ENCODE results near the gene CALU.
A peak's percentile ranks its signal among the peaks of the same experiment; 100 is the strongest.

CALU gene

DNA sequence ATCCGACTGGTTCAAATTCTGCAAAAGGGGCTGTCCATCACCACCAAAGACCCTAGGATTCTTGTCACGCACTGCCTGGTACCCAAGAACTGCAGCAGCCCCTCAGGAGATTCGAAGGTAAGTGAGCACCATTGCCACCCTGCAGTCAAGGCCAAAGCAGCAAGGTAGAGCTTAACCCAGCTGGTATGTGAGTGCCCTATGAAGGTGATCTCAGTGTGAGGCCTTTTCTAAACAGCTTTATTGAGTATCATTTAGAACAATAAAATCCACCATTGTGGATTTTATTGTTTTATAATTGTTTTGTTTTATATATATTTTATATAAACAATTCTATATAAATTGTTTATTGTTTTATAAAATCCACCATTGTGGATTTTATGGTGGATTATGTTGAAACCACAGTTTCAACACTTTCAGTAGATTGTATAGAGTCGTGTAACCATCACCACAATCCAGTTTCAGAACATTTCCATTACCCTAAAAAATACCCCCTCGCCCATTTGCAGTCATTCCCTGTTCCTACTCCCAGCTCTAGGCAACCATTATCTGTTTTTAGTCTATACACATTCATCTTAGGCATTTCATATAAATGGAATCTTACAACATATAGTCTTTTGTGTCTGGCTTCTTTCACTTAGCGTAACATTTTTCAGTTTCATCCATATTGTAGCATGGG is 20.1 kb upstream of the CALU start:
- DNase-seq, result no peak
- in situ Hi-C loops (cut with MboI; ENCODE audit: low pct_unique_long_range_greater_than_20kb, low sequenced_read_pairs), result no loop called here

DNA sequence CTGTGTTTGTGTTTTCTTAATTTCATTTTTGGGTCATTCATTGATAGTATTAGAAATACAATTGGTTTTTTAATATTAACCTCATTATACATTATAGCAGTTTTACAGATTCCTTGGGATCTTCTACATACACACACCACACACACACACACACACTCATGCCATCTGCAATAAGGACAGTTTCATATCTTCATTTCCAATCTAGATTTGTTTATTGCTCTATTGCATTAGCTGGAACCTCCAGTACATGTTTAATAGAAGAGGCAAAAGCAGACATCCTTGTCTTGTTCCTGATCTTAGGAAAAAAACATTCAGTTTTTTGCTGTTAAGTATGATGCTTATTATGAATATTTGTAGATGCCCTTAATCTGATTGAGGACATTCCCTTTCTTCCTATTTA is 17.8 kb upstream of the CALU start:
- in situ Hi-C loops (cut with MboI; ENCODE audit: low pct_unique_long_range_greater_than_20kb, low sequenced_read_pairs), result no loop called here

DNA sequence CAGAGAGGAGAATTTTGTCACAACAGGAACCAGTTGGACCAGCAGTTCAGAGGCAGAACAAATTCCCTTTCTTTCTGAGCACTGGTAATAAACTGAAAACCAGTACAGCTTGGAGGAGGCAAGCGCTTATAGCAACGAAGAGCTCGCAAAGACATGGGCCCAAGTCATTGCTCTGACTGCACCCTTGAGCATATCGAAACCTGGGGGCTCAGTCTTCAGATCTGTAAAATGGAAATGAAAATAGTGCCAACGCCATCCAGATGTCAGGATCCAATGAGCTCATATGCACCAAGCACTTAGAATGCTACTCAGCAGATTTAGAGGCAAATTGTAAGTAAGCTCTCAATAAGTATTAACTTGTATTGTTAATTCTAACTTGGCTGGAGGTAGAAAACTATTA is 14.4 kb upstream of the CALU start:
- in situ Hi-C loops (cut with MboI; ENCODE audit: low pct_unique_long_range_greater_than_20kb, low sequenced_read_pairs), result no loop called here

More for the DNA sequence above, 17.8 kb upstream of the CALU start:
- DNase-seq, result no peak

DNA sequence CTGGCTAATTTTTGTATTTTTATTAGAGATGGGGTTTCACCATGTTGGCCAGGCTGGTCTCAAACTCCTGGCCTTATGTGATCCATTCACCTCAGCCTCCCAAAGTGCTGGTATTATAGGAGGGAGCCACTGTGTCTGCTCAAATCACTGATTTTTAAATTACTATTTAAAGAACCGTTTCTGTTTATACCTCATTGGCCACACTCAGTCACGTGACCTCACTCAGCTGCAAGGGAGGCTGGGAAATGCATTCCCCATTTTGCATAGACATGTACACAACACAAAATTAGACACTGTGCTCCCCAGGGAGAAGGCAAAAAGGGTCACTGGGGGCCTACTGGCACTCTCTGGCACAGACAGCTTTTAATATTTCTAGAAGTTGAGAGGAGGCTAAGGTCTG is 13.6 kb upstream of the CALU start:
- in situ Hi-C loops (cut with MboI; ENCODE audit: low pct_unique_long_range_greater_than_20kb, low sequenced_read_pairs), result no loop called here
- DNase-seq, result no peak

More for the DNA sequence above, 14.4 kb upstream of the CALU start:
- no peak for DNase-seq

DNA sequence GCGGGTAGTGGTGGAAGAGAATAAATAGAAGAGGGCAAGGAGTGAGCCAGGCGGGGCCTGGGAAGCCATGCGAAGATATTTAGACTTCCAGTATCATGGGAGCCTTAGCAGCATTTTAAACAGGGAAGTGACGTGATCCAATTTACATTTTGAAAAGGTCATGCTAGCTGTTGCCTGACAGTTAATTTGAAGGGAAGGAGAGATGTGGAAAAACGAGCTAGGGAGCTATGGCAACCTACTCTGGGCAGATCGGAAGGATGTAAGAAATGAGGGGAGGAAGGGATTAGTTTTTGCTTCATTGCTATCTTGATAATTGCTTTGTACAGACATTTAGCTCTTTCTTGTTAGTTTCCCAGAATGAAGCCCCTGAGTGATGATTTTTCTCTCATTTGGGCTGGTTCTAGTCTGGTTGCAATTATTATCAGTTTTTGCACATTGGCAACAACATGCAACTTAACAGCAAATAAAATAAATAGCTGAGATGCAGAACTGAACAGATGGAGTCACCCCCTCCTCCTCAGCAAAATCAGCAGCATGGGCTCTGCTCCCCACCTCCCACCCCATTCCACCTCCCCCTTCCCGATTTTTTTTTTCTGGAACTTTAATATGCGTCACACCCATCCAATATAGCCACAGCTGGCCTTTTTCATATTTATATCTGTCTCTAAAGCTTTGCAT is 13.0 kb upstream of the CALU start:
- in situ Hi-C loops (cut with MboI; ENCODE audit: low pct_unique_long_range_greater_than_20kb, low sequenced_read_pairs), result no loop called here
- no peak for DNase-seq

DNA sequence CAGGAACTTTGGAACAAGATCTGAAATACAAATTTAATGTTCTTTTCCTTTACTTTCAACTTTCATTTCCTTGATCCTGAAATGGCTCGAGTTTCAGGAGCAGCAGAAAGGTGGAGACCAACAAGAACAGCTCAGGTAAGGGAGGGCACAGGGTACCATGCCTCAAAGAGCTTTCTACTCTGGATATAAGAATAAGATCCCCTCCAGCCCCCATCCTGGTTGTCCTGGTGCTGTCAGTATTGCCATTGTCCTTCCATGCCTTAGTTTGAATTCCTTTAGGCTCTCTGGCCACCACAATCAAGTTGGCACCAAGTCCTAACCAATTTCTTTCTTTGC is 12.5 kb upstream of the CALU start:
- no peak for DNase-seq
- in situ Hi-C loops (cut with MboI; ENCODE audit: low pct_unique_long_range_greater_than_20kb, low sequenced_read_pairs), result no loop called here

DNA sequence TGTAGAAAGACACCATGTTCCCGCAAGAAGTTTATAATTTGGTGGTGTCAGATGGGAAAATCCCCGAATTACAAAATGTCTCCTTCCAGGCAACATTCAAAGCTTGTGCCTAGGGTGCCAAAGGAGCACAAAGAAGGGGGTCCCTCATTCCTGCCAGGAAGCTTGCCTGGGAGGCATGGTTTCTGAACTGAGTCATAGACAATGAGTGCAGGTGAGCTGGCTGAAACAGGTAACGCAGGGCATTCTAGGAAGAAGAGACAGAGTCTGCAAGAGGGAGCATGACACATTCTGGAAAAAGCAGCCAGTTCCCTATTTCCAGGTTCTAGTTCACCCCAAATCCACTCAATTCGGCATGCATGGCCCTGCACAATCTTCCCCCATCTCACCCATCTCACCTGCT is 11.9 kb upstream of the CALU start:
- in situ Hi-C loops (cut with MboI; ENCODE audit: low pct_unique_long_range_greater_than_20kb, low sequenced_read_pairs), result no loop called here
- no peak for DNase-seq

DNA sequence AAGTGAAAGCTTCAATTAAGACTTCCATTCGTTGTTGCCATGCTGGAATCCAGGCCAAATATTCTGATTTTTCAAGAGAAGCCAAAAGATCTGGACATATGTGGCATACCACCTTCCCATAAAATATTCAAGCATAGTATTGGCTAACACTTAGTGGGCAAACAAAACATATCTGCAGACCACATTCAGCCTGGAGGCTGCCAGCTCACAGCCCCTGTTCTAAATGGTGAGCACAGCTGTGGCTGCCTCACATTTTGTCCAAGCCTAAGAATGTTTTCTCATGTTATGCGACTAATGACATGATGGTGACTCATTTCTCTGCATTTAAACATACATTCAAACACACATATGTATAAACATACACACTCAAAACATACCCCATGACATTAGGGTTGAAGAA is 10.6 kb upstream of the CALU start:
- DNase-seq, result no peak
- in situ Hi-C loops (cut with MboI; ENCODE audit: low pct_unique_long_range_greater_than_20kb, low sequenced_read_pairs), result no loop called here

DNA sequence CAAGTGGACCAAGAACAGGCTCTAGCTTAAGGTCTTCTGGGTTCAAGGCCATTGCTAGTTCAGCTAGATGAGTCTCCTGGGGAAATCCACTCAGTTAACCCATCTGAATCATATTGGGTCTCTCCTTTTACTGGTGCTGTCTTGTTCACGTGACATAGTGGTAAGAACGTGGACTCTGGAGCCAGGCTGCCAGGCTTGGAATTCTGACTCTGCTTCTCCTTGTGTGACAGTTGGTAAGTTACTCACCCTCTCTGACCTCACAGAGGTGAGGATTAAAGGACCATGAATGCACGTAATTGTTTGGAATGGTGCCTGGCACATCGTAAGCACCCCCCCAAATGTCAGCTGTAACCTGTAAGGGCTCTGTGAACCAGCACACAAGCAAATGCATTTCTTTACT is 9.7 kb upstream of the CALU start:
- DNase-seq, result no peak
- in situ Hi-C loops (cut with MboI; ENCODE audit: low pct_unique_long_range_greater_than_20kb, low sequenced_read_pairs), result no loop called here

DNA sequence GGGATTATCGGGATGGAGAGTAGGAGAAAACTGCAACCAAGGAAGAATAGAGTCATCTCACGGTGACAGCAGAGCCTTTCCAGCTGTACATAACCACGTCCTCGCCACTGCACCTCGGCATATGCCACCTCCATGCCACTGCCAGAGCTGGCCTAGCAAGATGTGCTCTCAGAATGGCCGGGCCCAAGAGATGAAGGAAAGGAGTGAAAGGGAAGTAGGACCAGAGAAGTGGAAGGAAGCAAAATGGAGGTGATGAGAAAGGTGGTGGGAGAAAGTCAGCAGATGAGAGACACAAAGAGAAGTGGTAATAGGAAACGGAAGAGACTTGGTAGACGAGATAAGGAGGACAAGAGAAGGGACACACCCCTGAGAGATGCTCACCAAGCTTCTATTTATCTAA is 8.0 kb upstream of the CALU start:
- DNase-seq, result no peak
- in situ Hi-C loops (cut with MboI; ENCODE audit: low pct_unique_long_range_greater_than_20kb, low sequenced_read_pairs), result no loop called here

DNA sequence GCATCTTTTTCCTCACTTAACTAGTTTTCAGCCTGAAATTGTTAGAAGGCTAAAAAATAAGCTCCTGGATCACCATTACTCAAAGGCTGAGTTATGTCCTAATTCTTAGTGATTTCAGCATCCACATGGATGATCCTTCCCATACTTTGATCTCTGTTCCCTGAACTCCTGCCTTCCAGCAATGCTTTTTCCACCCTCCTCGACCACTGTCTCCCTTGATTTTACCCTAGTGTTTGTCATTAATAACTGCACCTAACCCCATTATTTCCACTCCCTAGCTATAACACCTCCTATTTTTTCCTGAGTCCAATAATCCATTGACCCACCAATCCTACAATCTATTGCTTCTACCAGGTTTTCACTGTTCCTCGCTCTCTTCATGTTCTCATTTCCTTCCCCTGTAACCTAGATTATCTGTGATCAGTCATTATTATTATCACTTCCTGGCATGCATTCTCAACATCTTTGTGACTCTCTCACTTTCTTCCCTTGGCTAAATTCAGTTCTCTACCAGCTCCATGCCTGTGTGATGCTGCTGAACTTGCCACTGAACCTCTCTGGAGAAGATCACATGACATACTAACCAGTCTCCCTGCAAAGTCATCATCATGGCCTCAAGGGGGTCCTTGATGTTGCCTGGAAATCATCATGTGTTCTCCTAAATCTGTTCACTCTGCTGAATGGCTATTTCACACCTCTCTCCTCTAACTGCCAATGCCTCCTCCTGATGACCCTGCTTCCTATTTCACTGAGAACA is 6.5 kb upstream of the CALU start:
- no peak for DNase-seq
- in situ Hi-C loops (cut with MboI; ENCODE audit: low pct_unique_long_range_greater_than_20kb, low sequenced_read_pairs), result no loop called here

DNA sequence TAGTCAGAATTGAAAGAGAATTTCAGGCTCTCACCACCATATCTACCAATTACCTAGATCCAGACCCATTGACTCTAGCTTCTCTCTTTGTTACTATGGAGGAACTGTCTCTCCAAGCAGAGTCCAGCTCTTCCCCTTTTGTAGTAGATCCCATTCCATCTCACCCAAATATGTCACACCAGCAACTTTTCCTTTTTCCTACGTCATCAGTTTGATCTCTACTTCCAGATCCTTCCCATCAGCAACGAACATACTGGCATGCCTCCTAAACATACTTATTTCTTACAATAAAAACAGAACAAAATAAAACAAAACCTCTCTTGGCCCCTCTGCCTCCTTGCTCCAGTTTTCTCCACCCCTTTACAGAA is 5.9 kb upstream of the CALU start:
- in situ Hi-C loops (cut with MboI; ENCODE audit: low pct_unique_long_range_greater_than_20kb, low sequenced_read_pairs), result no loop called here
- no peak for DNase-seq

DNA sequence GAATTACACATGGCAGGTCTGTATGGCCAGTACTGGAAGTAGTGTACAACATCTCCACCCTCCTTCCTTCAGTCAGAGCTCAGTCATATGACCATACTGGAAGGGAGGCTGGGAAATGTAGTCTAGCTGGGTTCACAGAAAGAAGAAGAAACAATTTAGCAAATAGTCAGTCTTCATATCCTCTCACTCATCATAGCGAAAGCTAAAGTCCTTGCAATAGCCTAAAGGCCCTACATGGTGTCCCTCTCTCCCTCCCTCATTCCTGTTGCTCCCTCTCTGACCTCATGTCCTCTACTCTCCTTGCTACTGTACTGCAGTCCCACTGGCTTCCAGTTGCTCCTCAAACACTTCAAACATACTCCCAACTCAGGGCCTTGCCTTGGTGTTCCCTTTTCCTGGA is 4.3 kb upstream of the CALU start:
- in situ Hi-C loops (cut with MboI; ENCODE audit: low pct_unique_long_range_greater_than_20kb, low sequenced_read_pairs), result no loop called here
- peak; percentile 32 for DNase-seq

DNA sequence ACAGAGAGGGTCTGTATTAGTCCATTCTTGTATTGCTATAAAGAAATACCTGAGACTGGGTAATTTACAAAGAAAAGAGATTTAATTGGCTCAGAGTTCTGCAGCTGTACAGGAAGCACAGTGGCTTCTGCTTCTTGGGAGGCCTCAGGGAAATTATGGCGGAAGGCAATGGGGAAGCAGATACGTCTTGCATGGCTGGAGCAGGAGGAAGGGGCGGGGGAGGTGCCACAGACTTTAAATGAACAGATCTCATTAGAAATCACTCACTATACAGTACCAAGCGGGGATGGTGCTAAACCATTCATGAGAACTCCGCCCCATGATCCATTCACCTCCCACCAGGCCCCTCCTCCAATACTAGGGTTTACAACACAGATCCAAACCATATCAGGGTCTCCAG is 3.7 kb upstream of the CALU start:
- DNase-seq, result peak; percentile 87
- in situ Hi-C loops (cut with MboI; ENCODE audit: low pct_unique_long_range_greater_than_20kb, low sequenced_read_pairs), result no loop called here

DNA sequence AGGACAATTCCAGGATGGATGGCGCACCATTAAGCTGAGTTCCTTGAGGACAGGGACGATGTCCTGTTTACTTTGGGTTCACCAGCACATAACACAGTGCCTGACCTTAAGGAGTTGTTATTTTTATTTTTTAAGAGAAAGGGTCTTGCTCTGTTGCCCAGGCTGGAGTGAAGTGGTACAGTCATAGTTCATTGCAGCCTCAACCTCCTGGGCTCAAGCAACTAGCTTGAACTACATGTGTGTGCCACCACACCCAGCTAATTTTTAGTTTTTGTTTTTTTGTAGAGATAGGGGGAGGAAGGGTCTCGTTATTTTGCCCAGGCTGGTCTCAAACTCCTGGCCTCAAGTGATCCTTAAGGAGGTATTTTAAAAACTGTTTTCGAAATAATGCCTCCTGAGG is 1.7 kb upstream of the CALU start:
- in situ Hi-C loops (cut with MboI; ENCODE audit: low pct_unique_long_range_greater_than_20kb, low sequenced_read_pairs), result no loop called here

DNA sequence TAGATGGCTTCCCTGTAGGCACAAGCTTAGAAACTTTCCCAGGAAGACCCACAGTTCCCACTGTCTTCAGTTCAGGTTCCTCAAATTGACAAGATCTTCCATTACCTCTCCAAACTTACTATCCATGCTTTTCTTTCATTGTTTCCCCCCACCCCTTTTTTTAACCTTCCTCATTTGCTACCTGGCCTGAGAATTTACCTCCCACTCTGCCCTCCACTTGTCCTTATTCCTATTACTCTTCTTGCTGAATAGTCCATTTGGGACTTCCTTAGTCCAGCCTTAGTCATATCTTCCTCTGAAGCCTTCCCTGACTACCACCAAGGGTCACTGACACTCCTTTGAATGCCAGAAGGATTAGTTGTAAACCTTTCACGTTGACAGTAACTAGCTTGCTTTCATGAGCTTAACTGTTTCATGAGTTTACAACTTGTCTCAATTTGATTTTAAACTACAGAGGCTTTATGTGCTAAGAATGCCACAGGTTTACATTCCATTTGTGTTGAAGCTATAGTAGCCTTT is 1.2 kb upstream of the CALU start:
- in situ Hi-C loops (cut with MboI; ENCODE audit: low pct_unique_long_range_greater_than_20kb, low sequenced_read_pairs), result no loop called here
- no peak for DNase-seq

More for the DNA sequence above, 1.7 kb upstream of the CALU start:
- no peak for DNase-seq

DNA sequence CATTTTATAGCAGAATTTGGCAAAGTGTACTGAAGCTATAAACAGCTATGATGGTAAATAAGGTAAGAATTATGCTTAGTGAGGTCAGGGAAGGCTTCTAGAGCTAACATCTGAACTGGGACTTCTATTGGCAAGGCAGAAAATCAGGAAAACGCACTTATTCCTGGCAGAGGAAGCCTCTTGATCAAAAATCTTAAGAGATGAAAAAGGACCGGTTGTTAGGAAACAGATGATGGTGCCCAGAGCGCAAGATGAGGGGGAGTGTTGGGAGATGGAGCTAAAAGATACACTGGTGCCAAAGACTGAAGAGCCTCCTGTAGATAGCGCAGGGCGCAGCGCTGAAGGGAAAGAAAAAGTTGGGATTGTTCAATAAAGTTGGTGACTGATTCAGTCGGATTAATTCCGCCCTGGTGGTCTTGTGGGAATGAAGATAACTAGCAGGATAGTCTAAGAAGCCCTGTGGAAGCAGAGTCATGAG is 550 bp upstream of the CALU start:
- in situ Hi-C loops (cut with MboI; ENCODE audit: low pct_unique_long_range_greater_than_20kb, low sequenced_read_pairs), result no loop called here
- DNase-seq, result no peak

DNA sequence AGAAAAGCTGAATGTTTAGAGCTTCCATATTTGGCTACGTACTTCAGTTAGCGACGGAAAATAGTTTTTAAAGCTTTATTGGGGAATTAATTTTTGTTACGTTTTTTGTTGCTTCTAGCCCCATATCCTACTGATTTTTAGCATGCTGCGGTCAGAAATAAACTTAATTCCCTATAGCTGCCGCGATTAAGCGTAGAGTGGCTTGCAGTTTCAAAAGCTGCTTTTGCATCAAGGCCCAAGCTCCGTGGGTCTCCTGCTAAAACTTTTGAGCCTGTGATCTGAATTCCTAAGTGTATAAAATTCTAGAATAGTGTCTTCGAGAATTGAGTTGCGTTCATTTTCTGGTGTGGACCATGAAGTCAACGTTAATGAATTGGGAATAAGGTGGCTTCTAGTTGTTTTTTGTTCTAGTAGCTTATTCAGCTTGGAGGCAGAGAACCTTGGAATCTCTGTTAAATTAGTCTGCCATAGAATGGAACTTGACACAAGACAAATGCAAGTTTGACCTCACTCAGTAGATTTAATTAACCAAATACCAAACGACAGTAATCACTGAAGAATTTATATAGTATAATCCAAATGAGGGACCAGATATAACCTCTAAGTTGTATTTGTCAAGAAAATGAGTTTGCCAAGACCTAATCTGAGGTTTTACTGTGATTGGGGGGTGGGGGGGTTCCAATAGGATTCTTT is 977 bp downstream of the CALU start:
- DNase-seq, result no peak
- in situ Hi-C loops (cut with MboI; ENCODE audit: low pct_unique_long_range_greater_than_20kb, low sequenced_read_pairs), result no loop called here

DNA sequence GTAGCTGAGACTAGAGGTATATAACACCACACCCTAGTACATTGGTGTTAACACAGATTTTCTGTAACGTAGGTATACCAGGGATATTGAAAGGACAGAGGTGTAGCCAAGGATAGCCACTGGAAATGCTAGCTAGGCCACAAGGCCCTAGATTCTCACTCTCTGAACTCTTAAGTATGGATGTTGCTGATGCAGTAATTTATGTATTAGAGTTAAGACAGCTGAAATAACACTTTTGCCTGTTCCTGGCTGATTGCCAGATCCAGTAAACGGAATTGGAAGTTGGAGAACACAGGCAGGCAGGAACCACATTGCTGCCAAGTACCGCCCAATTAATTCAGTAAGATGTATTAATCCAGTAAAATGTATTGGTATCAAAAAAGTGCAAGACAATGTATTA is 1.8 kb downstream of the CALU start:
- DNase-seq, result no peak
- in situ Hi-C loops (cut with MboI; ENCODE audit: low pct_unique_long_range_greater_than_20kb, low sequenced_read_pairs), result no loop called here

DNA sequence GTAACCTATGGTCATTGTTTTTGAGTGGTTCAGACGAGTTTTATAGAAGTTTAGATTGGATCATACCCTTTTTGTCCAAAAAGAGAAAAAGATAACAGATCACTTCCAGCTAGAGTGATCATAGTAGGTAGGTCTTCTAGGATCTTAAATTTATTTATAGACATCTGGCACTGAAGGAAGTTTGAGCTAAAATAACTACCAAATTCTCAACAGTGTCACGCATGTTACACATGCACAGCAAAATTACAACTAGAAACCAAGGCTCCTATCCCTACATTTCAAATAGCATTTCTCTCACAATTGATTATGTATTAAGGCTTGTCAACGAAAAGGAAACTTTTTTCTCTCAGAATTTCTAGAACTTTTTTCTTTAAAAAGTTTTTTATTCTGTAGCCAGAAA is 2.3 kb downstream of the CALU start:
- no peak for DNase-seq
- in situ Hi-C loops (cut with MboI; ENCODE audit: low pct_unique_long_range_greater_than_20kb, low sequenced_read_pairs), result no loop called here

Measured in KBM-7 (cell line).